ENCODE results near the gene SHC2.

The SHC2 gene

DNA sequence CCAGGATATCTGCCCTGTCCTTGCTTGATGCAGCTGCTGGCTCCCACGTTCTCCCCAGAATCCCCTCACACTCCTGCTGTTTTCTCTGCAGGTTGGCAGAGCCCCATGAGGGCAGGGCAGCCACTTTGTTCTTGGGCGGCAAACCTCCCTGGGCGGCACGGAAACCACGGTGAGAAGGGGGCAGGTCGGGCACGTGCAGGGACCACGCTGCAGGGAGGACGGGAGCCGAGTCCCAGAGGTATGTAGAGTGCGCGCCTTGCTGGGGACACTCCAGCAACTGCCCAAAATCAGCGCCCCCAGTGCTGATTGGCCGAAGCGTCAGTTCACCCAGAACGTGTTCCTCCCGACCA, 86.0 kb downstream of the SHC2 start:
- Histone ChIP-seq H4K20me1 (ENCODE audit: insufficient read depth, low read length, poor library complexity, severe bottlenecking) (no peaks in the 10 kb centered on the region), H3K36me3 (ENCODE audit: insufficient read depth, low read length) (no peaks in the 10 kb centered on the region), H2AFZ (ENCODE audit: low read length) (no peak overlapping the region), H3K9ac (ENCODE audit: low read depth, low read length, poor library complexity, severe bottlenecking) (no peak overlapping the region), H3F3A (ENCODE audit: low read depth) (no peaks in the 10 kb centered on the region), H3K9me3 (ENCODE audit: insufficient read depth, low read depth, low read length) (no peaks in the 10 kb centered on the region), H3K4me1 (ENCODE audit: insufficient read depth, low read length, poor library complexity, severe bottlenecking) (peaks cover 3% of the 10 kb centered on the region), H3K4me3 (ENCODE audit: low read length, poor library complexity, severe bottlenecking) (no peak overlapping the region), H3K4me2 (ENCODE audit: low read depth, low read length, poor library complexity, severe bottlenecking) (no peak overlapping the region), H3K79me2 (ENCODE audit: insufficient read depth, low read length) (no peaks in the 10 kb centered on the region), H3K27me3 (ENCODE audit: insufficient read depth, low read length, poor library complexity, severe bottlenecking) (no peaks in the 10 kb centered on the region), H3K9me2 (replicated peaks; ENCODE audit: low read depth, low read length) (no peaks in the 10 kb centered on the region)
- TF ChIP-seq, protein P1, sequence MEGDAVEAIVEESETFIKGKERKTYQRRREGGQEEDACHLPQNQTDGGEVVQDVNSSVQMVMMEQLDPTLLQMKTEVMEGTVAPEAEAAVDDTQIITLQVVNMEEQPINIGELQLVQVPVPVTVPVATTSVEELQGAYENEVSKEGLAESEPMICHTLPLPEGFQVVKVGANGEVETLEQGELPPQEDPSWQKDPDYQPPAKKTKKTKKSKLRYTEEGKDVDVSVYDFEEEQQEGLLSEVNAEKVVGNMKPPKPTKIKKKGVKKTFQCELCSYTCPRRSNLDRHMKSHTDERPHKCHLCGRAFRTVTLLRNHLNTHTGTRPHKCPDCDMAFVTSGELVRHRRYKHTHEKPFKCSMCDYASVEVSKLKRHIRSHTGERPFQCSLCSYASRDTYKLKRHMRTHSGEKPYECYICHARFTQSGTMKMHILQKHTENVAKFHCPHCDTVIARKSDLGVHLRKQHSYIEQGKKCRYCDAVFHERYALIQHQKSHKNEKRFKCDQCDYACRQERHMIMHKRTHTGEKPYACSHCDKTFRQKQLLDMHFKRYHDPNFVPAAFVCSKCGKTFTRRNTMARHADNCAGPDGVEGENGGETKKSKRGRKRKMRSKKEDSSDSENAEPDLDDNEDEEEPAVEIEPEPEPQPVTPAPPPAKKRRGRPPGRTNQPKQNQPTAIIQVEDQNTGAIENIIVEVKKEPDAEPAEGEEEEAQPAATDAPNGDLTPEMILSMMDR (conservative IDR thresholded peaks at IDR 0.05; ENCODE audit: low read length), result no peak
- TF ChIP-seq EZH2phosphoT487 (IDR thresholded peaks at IDR 0.05; ENCODE audit: borderline replicate concordance), result no peak

DNA sequence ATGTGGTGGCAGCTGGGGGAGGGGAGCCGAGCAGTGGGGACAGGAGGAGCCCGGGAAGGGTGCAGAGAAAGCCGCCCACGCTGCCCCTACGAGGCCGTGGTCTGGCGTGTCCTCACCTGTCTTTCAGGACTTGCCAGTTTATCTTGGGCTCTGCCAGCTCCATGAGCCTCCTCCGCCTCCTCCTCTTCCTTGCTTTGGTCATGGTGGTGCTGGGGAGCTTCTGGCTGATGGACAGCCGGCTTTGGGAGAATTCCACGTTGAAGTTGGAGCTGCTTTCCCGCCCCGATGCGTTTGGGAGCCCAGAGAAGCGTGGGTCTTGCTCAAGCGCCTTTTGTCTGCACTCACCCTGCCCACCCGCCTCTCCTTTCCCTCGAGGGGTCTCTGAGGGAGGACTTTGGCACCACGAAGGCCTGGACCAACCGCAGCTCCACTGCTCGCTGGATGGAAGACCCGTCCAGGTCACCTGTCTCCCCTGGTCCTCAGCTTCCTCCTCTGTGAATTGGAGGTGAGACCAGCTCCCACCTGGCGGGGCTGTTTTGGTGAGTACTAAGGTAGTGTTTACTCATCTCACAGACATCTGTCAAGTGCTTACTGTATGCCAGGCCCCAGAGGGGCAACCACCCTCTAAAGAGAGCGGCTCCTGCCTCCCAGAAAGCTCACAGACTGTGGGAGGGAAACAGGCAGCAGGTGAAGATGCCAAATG, 86.5 kb downstream of the SHC2 start:
- Histone ChIP-seq H3K9me3 (ENCODE audit: insufficient read depth, low read depth, low read length) (no peaks in the 10 kb centered on the region), H3F3A (ENCODE audit: low read depth) (no peaks in the 10 kb centered on the region), H3K4me3 (ENCODE audit: low read length, poor library complexity, severe bottlenecking) (no peak overlapping the region), H3K27me3 (ENCODE audit: insufficient read depth, low read length, poor library complexity, severe bottlenecking) (no peaks in the 10 kb centered on the region), H4K20me1 (ENCODE audit: insufficient read depth, low read length, poor library complexity, severe bottlenecking) (no peaks in the 10 kb centered on the region), H3K9ac (ENCODE audit: low read depth, low read length, poor library complexity, severe bottlenecking) (no peak overlapping the region), H3K4me2 (ENCODE audit: low read depth, low read length, poor library complexity, severe bottlenecking) (no peak overlapping the region), H3K79me2 (ENCODE audit: insufficient read depth, low read length) (no peaks in the 10 kb centered on the region), H3K9me2 (replicated peaks; ENCODE audit: low read depth, low read length) (no peaks in the 10 kb centered on the region), H3K4me1 (ENCODE audit: insufficient read depth, low read length, poor library complexity, severe bottlenecking) (peaks cover 3% of the 10 kb centered on the region), H2AFZ (ENCODE audit: low read length) (no peak overlapping the region), H3K36me3 (ENCODE audit: insufficient read depth, low read length) (no peaks in the 10 kb centered on the region)
- no peak for TF ChIP-seq EZH2phosphoT487 (IDR thresholded peaks at IDR 0.05; ENCODE audit: borderline replicate concordance)
- TF ChIP-seq, protein P1 (conservative IDR thresholded peaks at IDR 0.05; ENCODE audit: low read length), result no peak

DNA sequence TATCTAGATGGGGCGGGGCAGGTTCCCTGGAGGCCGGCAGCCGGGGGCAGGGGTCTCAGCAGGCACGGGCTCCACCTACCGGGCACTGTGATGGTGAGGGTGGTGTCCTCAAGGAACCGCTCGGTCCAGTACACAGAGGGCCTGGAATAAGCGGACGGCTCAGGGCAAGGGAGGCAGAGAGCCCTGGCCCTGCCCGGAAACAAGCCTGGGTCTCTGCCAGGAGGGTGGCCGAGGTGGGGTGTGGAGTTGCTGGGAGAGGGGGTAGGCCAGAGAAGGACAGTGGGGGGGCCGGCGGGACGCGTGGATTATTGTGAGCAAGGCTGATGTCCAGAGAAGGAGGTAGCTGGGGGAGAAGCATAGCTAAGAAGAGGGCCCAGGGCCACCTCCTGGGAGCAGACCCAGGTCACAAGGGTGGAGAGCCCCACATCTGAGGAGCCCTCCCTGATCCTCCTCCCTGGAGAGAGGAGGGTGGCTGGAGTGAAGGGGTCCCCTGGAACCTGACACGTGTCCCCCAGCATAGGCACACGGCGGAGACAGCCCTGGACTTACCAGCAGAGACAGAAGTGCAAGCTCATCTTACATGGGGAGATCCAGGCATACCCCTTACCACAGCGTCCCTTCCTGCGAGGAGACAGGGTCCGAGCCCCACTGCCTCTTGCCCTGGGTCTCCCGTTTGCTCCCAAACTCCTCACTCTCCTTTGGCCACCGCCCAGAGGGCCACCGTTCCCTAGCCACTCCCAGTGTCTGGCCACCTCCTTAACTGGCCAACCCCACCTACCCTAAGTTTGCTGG, 87.2 kb downstream of the SHC2 start:
- Histone ChIP-seq H4K20me1 (ENCODE audit: insufficient read depth, low read length, poor library complexity, severe bottlenecking) (no peaks in the 10 kb centered on the region), H3K4me1 (ENCODE audit: insufficient read depth, low read length, poor library complexity, severe bottlenecking) (peaks cover 3% of the 10 kb centered on the region), H2AFZ (ENCODE audit: low read length) (no peak overlapping the region), H3K9me2 (replicated peaks; ENCODE audit: low read depth, low read length) (no peaks in the 10 kb centered on the region), H3K36me3 (ENCODE audit: insufficient read depth, low read length) (no peaks in the 10 kb centered on the region), H3K9ac (ENCODE audit: low read depth, low read length, poor library complexity, severe bottlenecking) (no peak overlapping the region), H3K27me3 (ENCODE audit: insufficient read depth, low read length, poor library complexity, severe bottlenecking) (no peaks in the 10 kb centered on the region), H3F3A (ENCODE audit: low read depth) (no peaks in the 10 kb centered on the region), H3K9me3 (ENCODE audit: insufficient read depth, low read depth, low read length) (no peaks in the 10 kb centered on the region; the same call in 1 of the 2 replicates), H3K79me2 (ENCODE audit: insufficient read depth, low read length) (no peaks in the 10 kb centered on the region), H3K4me2 (ENCODE audit: low read depth, low read length, poor library complexity, severe bottlenecking) (no peak overlapping the region), H3K4me3 (ENCODE audit: low read length, poor library complexity, severe bottlenecking) (no peak overlapping the region)
- no peak for TF ChIP-seq EZH2phosphoT487 (IDR thresholded peaks at IDR 0.05; ENCODE audit: borderline replicate concordance)
- TF ChIP-seq, protein P1 (conservative IDR thresholded peaks at IDR 0.05; ENCODE audit: low read length), result no peak

Data from Loucy (cell line).